Body of pancreas (tissue), 4 donors: ENCODE results near the gene PRR5L.

Source experiments
- CTCF ChIP-seq, 7 experiments: fragments of 450-650 bp in 4 of 7; fragments of 200-600 bp in 3 of 7; sonication (generic) in 3 of 7; IDR thresholded peaks; one replicate each; pipeline ENCODE4 v1.5.1; 2016 to 2019; ENCODE audit warnings: antibody characterized with exemption in 7 of 7
- POLR2A ChIP-seq, 3 donors: fragments of 450-650 bp; IDR thresholded peaks; one replicate each; pipeline ENCODE4 v1.6.1; 2016; ENCODE audit warnings: antibody characterized with exemption in 3 of 3, mild to moderate bottlenecking in 2 of 3

GRCh38 chr11:36257351-36257750, 38.7 kb upstream of the PRR5L start:
- TF ChIP-seq CTCF (IDR thresholded peaks at IDR 0.05) (no peak), POLR2A (IDR thresholded peaks at IDR 0.05) (no peak)
